ENCODE results near the gene TMEM39A.

GRCh38 chr3:119507404-119507803 lies 44.0 kb upstream of the TMEM39A start:
- TF ChIP-seq HDAC6 (IDR thresholded peaks at IDR 0.05; ENCODE audit: unreplicated experiment) (no peak), TARDBP (IDR thresholded peaks at IDR 0.05; ENCODE audit: borderline replicate concordance) (no peak), CTCF (IDR thresholded peaks at IDR 0.05 in 2 of 3, conservative IDR thresholded peaks at IDR 0.05 in 1 of 3; ENCODE audit: control insufficient read depth in 2 of 3, extremely low read depth in 1 of 3, insufficient read depth in 1 of 3, low read depth in 3 of 3, low read length in 3 of 3) (no peak), POLR2AphosphoS2 (IDR thresholded peaks at IDR 0.05; ENCODE audit: low read depth, low read length) (no peak), RCOR1 (conservative IDR thresholded peaks at IDR 0.05; ENCODE audit: low read depth, low read length) (no peak), LARP7 (IDR thresholded peaks at IDR 0.05) (no peak), PKNOX1 (IDR thresholded peaks at IDR 0.05) (no peak), NFIC (IDR thresholded peaks at IDR 0.05; ENCODE audit: low read depth, low read length) (no peak), NFXL1 (IDR thresholded peaks at IDR 0.05; ENCODE audit: borderline replicate concordance) (no peak), ZSCAN29 (IDR thresholded peaks at IDR 0.05) (no peak)
- TF ChIP-seq, protein P1, sequence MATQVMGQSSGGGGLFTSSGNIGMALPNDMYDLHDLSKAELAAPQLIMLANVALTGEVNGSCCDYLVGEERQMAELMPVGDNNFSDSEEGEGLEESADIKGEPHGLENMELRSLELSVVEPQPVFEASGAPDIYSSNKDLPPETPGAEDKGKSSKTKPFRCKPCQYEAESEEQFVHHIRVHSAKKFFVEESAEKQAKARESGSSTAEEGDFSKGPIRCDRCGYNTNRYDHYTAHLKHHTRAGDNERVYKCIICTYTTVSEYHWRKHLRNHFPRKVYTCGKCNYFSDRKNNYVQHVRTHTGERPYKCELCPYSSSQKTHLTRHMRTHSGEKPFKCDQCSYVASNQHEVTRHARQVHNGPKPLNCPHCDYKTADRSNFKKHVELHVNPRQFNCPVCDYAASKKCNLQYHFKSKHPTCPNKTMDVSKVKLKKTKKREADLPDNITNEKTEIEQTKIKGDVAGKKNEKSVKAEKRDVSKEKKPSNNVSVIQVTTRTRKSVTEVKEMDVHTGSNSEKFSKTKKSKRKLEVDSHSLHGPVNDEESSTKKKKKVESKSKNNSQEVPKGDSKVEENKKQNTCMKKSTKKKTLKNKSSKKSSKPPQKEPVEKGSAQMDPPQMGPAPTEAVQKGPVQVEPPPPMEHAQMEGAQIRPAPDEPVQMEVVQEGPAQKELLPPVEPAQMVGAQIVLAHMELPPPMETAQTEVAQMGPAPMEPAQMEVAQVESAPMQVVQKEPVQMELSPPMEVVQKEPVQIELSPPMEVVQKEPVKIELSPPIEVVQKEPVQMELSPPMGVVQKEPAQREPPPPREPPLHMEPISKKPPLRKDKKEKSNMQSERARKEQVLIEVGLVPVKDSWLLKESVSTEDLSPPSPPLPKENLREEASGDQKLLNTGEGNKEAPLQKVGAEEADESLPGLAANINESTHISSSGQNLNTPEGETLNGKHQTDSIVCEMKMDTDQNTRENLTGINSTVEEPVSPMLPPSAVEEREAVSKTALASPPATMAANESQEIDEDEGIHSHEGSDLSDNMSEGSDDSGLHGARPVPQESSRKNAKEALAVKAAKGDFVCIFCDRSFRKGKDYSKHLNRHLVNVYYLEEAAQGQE (IDR thresholded peaks at IDR 0.05; ENCODE audit: low read depth, low read length): no peak

Data from GM12878 (cell line).